ENCODE measurements around the gene GMDS. TPM values are rescaled to one million over a fixed set of nuclear protein-coding genes. Genes with fewer than 3 reads are reported as not detected.

Gene GMDS
- total and polyA plus RNA-seq, 2 of the 13 experiments (the other 11 are each of a cell fraction or from before 2014, with no cell fraction given): 64.4 to 112 TPM

DNA sequence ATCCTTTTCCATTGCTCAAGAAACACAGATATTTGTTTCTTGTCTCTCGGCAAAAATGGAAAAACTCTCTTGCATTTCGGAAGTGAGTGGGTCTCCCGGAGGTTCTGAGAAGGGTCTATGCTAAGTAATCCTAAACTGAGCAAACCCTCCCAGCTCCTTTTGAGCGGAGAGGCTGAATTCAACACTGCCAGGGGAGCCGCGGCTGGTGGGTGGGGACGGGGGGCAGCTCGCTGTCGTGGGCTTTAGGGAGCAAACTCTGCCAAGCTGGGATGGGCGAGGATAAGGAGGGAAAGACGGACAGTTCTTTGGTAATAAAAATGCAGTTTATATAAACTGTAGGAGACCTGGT lies 424.3 kb downstream of the GMDS start:
- POLR2A ChIA-PET: no interaction called here
- intact Hi-C loops (cut with micrococcal nuclease; ENCODE audit: unreplicated experiment): no loop called here
- H3K79me2 ChIP-seq (ENCODE audit: insufficient read depth, low read length): no peaks in the 10 kb centered on the region
- H3K9me3 ChIP-seq (ENCODE audit: low read length): no peaks in the 10 kb centered on the region
- H3K9ac ChIP-seq (ENCODE audit: insufficient read depth, low read depth, low read length): no peak overlapping the region
- CTCF ChIA-PET (ENCODE audit: low intra/inter-chr PET ratio, low total read pairs): no interaction called here
- DNase-seq (ENCODE audit: low spot score) (no peak), FAIRE-seq (no peak), ATAC-seq (no peak)
- WGBS (ENCODE audit: low lambda C conversion rate): 97% methylated on average over 11 of the region's 11 CpGs
- no peaks in the 10 kb centered on the region for H4K20me1 ChIP-seq (ENCODE audit: insufficient read depth, low read length)
- H2AFZ ChIP-seq (ENCODE audit: low read length): no peak overlapping the region
- no peak overlapping the region for H3K4me3 ChIP-seq (replicated peaks in 1 of 3; ENCODE audit: insufficient read depth in 1 of 3, low read depth in 2 of 3, low read length in 3 of 3)
- H3K27ac ChIP-seq (ENCODE audit: extremely low read length, insufficient read depth, low read length): no peak overlapping the region
- no peaks in the 10 kb centered on the region for H3K27me3 ChIP-seq (ENCODE audit: control insufficient read depth in 1 of 2, insufficient read depth in 2 of 2, low read length in 2 of 2)
- peaks cover 22% of the 10 kb centered on the region for H3K4me1 ChIP-seq (ENCODE audit: insufficient read depth, low read length)
- in situ Hi-C loops (cut with HindIII; ENCODE audit: extremely low pct_ligation_motif_present, low pct_unique_long_range_greater_than_20kb): no loop called here
- no peak overlapping the region for H3K4me2 ChIP-seq (ENCODE audit: low read depth, low read length)
- peaks cover 0 to 4% of the 10 kb centered on the region in 2 experiments; a peak in 1 of 5 replicates for H3K36me3 ChIP-seq (replicated peaks in 1 of 2; ENCODE audit: control insufficient read depth in 1 of 2, insufficient read depth in 2 of 2, low read length in 2 of 2)
- BruUV-seq (replicated peaks): no TSS peak
- TF ChIP-seq ZC3H13 (CRISPR knock-in tag; IDR thresholded peaks at IDR 0.05): no peak
- TF ChIP-seq CENPT (CRISPR knock-in tag; IDR thresholded peaks at IDR 0.05; ENCODE audit: low read depth): no peak
- TF ChIP-seq ZMYM3 (CRISPR knock-in tag; IDR thresholded peaks at IDR 0.05): no peak
- no peak for TF ChIP-seq ZNF558 (CRISPR knock-in tag; IDR thresholded peaks at IDR 0.05; ENCODE audit: borderline replicate concordance)
- TF ChIP-seq, protein P1, sequence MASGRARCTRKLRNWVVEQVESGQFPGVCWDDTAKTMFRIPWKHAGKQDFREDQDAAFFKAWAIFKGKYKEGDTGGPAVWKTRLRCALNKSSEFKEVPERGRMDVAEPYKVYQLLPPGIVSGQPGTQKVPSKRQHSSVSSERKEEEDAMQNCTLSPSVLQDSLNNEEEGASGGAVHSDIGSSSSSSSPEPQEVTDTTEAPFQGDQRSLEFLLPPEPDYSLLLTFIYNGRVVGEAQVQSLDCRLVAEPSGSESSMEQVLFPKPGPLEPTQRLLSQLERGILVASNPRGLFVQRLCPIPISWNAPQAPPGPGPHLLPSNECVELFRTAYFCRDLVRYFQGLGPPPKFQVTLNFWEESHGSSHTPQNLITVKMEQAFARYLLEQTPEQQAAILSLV (CRISPR knock-in tag; IDR thresholded peaks at IDR 0.05; ENCODE audit: borderline replicate concordance): no peak
- TF ChIP-seq GFI1 (CRISPR knock-in tag; IDR thresholded peaks at IDR 0.05; ENCODE audit: borderline replicate concordance): no peak
- TF ChIP-seq, protein P2, sequence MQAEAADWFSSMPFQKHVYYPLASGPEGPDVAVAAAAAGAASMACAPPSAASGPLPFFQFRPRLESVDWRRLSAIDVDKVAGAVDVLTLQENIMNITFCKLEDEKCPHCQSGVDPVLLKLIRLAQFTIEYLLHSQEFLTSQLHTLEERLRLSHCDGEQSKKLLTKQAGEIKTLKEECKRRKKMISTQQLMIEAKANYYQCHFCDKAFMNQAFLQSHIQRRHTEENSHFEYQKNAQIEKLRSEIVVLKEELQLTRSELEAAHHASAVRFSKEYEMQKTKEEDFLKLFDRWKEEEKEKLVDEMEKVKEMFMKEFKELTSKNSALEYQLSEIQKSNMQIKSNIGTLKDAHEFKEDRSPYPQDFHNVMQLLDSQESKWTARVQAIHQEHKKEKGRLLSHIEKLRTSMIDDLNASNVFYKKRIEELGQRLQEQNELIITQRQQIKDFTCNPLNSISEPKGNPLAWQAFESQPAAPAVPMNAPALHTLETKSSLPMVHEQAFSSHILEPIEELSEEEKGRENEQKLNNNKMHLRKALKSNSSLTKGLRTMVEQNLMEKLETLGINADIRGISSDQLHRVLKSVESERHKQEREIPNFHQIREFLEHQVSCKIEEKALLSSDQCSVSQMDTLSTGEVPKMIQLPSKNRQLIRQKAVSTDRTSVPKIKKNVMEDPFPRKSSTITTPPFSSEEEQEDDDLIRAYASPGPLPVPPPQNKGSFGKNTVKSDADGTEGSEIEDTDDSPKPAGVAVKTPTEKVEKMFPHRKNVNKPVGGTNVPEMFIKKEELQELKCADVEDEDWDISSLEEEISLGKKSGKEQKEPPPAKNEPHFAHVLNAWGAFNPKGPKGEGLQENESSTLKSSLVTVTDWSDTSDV (CRISPR knock-in tag; IDR thresholded peaks at IDR 0.05): no peak
- no peak for TF ChIP-seq TOPORS (CRISPR knock-in tag; IDR thresholded peaks at IDR 0.05)
- no peak for TF ChIP-seq CAMTA2 (CRISPR knock-in tag; IDR thresholded peaks at IDR 0.05; ENCODE audit: borderline replicate concordance)
- TF ChIP-seq, protein P3, sequence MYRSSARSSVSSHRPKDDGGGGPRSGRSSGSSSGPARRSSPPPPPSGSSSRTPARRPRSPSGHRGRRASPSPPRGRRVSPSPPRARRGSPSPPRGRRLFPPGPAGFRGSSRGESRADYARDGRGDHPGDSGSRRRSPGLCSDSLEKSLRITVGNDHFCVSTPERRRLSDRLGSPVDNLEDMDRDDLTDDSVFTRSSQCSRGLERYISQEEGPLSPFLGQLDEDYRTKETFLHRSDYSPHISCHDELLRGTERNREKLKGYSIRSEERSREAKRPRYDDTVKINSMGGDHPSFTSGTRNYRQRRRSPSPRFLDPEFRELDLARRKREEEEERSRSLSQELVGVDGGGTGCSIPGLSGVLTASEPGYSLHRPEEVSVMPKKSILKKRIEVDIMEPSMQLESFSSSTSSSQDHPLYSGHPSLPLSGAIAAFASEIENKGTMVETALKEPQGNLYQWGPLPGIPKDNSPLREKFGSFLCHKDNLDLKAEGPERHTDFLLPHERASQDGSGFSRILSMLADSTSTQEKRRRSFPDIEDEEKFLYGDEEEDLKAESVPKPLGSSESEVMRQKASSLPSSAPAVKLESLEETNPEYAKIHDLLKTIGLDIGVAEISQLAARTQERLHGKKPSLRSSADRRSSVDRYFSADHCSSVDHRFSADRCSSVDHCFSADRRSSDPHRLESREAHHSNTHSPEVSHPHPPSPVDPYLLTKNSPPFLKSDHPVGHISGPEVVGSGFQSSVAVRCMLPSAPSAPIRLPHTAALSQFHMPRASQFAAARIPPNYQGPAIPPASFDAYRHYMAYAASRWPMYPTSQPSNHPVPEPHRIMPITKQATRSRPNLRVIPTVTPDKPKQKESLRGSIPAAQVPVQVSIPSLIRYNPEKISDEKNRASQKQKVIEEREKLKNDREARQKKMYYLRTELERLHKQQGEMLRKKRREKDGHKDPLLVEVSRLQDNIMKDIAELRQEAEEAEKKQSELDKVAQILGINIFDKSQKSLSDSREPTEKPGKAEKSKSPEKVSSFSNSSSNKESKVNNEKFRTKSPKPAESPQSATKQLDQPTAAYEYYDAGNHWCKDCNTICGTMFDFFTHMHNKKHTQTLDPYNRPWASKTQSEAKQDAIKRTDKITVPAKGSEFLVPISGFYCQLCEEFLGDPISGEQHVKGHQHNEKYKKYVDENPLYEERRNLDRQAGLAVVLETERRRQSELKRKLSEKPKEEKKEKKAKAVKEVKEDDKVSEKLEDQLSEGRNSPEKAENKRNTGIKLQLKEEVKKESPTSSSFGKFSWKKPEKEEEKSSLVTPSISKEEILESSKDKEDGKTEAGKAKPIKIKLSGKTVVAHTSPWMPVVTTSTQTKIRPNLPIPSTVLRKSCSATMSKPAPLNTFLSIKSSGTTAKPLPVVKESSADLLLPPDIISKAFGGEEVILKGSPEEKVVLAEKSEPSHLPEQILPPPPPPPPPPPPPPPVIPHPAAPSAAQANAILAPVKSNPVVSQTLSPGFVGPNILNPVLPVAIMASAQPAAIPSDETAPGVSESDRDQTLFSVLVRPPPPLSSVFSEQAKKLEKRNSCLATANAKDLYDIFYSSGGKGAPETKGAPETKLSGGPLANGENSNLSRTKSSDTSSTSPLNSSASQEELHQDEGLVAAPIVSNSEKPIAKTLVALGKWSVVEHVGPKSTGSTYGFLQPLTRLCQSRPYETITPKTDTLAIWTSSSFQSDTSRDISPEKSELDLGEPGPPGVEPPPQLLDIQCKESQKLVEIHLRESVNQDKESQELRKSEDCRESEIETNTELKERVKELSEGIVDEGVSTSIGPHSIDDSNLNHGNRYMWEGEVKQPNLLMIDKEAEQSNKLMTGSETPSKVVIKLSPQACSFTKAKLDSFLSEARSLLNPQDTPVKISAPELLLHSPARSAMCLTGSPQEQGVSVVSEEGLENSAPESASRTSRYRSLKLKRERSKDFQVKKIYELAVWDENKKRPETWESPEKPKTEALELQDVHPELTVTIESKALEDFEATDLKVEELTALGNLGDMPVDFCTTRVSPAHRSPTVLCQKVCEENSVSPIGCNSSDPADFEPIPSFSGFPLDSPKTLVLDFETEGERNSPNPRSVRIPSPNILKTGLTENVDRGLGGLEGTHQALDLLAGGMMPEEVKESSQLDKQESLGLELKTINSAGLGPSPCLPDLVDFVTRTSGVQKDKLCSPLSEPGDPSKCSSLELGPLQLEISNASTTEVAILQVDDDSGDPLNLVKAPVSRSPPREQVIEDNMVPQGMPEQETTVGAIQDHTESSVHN (CRISPR knock-in tag; IDR thresholded peaks at IDR 0.05): no peak
